Activated CD4-positive, alpha-beta T cell treated with anti-CD3 and anti-CD28 coated beads, Interleukin-2, amount 50 U/mL, for 1 hour (primary cell): ENCODE measurements around the gene R3HDM2.

Source experiments
- DNase-seq: peaks from one replicate; pipeline ENCODE4 v3.0.0-alpha.2; 2020

R3HDM2 gene

DNA sequence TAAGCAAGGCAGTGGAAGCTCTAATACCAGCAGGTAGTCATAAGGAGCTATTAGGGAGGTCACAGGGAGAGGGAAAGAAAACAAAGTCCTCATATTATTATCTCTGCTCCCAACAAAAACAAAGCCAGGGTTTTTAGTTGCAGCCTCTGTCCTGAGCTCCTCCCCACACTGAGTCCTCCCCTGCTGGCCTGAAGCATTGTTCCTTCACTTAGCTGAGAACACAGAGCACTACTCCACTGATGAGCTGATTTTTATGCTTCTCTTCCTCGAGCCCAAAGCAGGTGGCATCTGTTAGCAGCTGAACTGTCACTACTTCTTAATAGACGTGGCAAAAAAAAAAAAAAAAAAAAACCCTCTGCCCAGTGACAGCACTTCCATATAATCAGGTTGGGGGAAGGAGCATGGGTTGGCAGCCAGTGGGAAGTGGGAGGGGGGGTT is 169.4 kb downstream of the R3HDM2 start:
- DNase-seq = no peak

DNA sequence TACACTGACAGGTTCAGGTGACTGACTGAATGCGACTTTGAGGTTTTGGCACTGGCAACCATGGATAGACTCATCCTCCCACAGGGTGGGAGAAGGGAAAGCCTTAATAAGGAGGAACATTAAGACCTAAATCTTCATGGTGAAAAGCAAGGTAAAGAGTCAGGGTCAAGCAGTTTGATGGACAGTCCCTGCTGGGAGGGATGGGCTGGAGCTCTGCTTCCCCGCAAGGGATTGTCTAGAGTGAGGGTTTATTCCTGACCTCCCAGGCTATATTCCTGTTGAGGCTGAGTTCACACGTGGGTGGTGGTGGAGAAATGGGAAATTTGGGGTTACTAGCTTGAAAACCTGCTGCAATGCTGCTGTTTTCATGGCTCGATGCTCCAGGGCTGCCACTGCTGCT is 170.5 kb downstream of the R3HDM2 start:
- DNase-seq = no peak

DNA sequence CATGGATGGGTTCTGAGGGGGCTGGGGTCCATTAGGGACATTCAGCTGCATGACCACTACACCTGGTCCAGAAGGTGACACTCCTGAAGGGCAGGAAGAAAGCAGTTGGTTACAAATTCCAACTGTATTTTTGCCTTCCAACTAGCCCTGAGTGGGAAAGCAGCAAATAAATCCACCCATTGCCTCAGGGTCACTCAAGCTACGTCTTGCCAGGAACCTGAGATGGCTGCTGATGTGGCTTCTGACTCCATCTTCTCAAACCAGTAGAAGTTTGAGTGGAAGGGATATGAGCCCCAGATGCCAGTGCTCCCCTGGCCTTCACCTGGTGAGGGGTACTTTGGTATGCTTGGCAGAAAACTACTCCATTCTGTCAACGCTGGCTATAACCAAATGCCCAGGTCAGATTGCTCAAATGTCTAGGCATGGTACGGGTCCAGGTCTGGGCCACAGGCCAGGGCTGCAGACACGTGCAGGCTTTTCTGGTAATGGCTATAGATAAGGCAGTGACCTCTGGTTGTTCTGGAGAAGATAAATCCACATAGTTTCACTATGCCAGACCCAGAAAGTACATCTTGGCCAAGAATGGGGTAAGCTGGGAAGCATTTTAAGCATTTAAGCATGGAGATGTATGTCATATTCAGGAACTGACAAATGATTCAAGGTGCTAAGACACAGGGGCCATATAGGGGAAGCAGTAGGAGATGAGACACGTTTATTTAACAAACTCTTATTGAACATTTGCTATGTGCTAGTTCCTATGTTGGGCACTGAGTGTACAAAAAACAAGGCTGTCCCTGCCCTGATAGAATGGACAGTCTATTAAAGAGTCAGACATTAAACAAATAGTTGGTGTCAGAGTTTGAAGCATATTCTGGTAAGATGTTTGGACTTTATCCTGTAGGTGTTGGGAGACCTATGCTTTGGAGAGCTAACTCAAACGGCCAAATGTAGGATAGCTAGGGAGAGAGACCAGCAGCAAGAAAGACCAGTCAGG is 171.6 kb downstream of the R3HDM2 start:
- DNase-seq = no peak

DNA sequence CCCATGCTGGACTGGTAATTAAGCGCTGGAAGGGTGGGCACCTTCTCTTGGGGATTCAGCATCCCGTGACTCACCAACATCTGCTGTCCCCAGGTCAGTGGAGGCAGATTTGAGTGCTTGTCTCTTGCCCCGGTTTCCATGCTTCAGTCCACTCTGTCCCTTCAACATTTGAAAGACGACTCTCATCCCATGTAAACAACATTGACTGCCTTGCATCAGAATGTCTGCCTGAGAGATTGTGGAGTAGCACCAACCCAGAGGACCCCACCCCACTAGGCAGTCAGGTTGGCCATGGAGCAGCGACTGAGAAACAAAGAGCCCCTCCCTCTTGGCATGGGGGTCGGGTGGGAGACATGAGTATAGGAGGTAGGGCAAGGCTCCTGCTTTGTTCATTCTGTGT is 174.9 kb downstream of the R3HDM2 start:
- DNase-seq = no peak

DNA sequence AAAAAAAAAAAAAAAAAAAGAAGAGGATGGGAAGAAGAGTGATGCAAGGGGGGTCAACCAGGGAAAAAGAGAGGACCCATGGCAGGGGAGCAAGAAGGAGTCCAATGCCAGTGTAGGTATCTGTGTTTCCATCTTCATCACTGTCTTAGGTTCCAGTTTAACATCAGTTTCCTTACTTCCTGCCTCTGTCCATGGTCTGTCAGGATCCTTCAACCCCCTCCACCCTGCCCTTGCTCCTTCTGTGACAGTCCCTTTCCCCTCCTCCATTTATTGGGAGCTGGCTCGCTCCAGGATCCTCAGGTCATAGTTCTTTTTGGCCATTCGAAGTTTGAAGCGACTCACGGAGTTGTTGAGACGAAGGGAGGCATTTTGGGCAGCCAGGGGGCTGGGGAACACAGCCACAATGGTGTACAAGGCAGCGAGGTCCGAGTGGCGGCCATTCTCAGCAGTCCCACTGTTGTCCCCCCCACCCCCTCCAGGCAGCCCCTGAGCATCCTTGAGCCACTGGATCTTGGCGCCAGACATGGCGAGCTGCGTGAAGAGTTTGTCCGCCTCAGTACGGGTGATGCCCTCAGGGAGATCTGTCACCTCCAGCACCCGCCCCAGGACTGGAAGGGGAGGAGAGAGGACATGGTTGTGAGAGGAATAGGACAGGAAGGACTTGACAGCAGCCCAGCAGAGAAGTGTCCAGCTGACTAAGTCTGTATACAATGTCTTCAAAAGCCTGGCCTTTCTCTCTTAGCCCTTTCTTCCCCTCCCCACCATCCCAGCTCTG is 176.2 kb downstream of the R3HDM2 start:
- DNase-seq = no peak

DNA sequence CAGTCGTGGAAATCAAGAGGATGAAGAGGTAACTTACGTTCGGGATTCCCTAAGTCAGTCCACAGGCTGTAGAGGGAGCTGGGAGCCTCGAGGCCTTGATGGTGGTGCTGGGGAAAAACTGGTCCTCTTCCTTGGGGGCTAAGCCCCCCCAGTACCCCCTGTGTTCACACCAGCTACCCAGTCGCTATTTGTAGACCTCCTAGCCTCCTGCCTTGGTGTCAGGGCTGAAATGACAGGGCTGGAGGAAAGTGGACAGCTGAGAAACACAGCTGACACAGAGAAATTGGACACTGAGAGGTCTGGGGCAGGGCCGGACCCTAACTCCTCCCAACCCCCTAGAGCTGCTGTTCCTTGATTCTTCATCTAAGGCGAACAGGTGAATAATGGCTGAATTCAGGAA is 179.9 kb downstream of the R3HDM2 start, which contains the start of gene STAC3:
STAC3 (minus strand) TSS at position 232 of the 400 bp plus-strand sequence. CDS start 1,551 bp downstream, outside the sequence.
- DNase-seq = no peak

DNA sequence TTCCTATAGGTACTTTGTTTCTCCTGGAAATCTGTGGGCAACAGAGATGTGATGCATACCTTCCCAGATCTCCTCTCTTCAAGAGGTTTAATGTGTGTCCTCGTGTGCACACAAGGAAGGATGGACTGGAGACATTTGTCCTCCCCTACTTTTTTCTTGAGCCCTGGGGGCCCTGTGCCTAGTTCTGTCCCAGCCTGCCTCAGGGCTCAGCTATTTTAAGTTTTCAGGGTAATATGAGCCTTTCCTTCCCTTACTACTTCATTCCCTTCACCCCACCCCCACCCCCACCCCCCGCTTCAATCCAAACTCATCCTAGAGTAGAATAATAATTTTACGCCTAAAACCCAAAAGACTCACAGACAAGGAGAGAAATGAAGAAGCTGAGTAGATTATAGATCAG is 180.3 kb downstream of the R3HDM2 start:
- DNase-seq = no peak

DNA sequence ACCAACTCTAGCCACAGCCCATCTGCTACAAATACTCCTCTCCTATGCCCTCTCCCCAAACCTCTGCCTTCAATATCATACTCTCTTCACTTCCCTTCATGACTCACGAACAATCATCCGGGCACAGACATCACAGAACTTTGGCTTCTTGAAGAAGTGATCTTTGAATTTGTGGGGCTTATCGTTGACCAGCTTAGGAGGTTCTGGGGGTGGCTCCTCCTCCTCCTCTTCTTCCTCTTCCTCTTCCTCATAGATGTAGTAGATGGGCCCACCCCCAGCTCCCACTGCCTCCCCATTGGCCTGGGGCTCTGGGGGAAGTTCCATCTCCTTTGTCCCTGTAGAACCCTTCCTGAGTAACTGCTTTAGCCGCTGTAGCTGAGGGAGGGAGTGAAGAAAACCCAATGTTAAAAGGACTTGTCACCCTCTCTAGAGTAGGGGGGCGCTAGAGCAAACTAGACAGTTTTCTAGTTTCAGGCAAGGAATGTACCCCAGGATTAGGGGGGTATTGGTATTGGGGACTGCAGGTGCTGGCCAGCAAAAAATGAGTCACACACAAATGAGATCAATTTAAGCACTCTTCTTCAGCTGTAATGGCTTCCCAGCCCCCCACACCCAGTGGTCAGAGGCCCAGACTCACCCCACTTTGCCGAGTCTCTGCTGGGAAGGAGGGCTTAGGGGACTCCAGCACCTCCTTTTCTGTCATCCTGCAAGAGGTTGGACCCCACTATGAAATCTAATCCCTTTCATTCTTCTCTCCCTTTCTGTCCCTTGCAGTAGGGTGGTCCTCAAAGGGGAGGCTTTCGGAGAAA is 181.7 kb downstream of the R3HDM2 start:
- DNase-seq = no peak

DNA sequence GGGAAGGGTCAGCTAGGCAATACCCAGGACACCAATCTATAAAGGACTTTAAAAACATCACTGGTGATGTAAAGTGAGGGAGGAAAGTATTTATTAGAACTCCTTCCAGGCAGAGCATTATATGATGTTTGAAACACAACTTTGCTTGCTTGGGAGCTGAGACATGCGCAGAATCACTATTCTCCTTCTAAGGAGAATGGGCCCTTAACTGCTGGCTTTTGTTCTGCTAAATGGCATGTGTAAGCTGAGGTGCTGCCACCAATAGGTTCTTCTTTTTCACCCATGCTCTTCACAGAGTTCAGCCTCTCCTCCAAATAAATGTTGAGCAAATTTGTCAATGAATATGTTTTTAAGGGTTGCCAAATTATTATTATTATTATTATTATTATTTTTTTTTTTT is 183.8 kb downstream of the R3HDM2 start:
- no peak for DNase-seq

DNA sequence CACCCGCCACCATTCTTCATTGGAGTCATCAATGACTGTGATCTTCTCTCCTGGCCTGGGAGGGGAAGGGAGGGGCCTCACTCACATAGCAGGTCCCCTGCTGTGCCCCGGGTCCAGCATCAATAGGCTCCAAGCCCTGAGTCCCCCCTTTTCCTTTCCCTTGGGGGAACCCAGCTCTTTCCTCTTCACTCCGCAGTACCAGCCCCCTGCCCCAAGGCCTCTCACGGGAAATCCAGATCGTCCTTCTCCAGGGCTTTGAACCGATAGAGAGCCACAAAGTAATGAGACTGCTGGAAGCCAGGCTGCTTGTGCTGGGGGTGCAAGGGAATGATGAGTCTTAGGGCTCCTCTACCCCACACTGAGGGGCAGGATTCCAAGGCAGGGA is 186.5 kb downstream of the R3HDM2 start:
- no peak for DNase-seq

DNA sequence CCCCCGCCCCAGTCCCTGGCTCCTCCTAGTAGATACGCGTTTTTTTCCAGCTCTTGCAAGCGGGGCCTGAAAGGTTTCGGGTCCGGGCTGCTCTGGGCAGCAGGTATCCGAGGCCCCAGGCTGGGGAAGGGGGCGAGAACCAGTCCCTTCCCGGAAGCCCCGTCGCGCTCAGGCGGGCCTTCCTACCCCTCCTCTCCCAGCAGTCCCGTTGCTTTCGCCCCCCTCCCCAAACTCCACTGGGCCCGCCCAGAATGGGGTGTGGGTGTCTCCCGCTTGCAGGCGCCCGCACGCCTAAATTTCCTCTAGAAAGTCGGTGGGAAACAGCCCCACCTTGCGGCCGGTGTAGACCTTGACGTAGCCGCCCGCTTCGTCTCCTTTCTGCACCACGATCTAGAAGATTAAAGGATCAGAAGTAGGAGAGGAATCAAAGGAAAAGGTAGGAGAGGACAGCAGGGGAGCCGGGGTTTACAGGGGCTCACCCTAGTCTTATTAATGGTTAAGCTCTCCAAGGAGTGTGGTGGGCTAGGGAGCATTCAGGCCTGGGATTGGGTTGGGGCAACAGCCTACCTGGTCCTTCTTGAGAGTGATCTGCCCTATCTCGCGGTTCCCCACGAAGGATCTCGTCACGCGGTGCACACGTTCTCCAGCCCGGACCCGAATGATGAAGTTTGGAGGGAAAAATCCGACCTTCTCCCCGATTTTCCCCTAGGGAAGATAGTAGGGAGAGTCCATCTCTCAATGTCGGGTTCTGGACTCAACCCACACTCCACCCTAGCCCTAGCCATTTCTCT is 187.1 kb downstream of the R3HDM2 start:
- DNase-seq = peak; percentile 84

DNA sequence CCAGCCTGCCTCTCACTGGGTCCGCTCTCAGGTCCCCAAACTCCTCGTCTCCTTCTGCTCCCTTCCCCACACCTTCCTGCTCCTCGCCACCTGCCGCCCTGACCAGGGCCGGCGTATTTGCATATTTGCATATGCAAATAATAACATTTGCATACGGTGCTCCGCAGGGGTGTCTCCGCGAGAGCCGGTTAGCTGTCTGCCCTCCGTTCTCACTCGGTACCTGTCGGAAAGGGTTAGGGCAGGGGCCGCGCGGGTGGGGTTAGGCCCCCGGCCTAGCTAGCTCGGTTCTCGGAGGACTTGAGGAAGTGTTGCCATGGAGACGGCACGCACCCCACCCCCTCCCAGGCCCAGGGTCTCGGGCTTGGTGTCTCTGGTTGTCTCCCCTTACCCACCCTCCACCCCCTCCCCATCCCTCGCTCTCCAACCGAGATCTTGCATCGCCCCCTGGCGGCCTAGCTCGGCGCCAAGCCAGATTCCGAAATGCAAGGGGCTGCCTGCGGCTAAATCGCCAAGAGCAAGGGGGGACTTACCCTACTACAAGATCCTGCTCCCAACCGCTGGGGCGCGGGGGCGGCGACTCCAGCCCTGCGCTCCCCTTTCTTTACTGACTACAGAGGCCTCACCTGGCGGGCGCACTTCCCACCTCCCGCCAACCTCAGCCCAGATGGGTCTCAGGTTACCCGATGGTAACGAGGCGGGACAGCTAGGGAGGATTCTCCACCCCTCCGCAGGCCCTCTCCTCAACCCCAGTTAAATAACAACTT is 188.0 kb downstream of the R3HDM2 start:
- peak; percentile 68 for DNase-seq

DNA sequence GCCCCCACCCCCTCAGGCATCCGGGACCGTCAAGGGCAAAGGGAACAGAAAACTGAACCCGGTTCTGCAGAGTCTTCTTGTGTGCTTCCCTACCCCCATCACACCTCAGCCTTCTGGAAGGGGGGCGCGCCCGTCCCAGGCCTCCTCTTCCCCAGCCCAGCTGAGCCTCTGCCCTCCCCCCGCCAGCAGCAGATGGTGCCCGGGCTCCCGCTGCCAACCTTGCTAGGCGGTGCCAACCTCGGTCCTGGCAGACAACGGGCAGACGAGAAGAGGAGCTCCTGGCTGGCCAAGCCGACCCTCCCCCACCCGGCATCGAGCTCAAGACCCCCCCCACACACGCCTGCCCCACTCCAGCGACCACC is 188.5 kb downstream of the R3HDM2 start:
- DNase-seq = no peak

DNA sequence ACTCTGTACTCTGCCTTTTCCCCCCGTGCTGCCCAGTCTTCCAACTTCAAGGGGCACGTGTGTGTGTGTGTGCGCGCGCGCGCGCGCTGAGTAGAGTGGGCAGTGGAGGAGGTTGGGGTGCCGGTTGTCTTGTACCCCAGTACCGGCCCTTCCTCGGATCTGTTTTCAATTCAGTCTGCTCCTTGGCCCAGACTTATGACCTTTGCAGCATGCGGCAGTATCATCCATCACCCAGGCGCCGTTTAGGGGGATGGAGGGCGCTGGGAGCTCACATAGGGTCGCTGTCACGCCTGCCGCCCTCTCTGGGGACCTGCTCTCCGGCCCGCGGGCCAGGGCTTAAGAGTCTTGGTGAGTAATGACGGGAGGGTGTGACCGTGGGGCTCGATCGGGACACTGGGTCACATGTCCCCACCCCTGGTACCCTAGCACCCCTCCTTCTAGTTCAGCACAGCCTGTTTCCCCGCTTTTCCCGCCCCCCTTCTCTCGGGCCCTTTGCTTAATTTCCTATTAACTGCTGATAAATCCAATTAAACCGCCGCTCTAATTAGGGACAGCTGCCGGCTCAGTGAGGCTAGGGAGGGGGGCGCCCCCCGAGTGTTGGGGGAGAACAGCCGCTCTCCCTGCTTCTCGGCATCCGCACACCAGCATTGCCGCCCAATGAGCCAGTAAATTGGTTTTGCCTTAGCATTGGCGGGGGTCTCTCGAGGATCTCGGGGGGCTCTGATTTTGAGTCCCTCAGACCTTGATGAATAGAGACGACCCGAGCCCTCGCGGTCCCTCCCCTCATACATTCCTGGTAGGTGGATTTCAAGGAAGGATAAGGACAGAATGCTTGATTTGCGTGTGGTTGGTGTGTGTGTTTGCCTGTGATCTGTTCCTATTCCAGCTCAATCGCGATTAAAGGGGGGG is 189.2 kb downstream of the R3HDM2 start:
- no peak for DNase-seq

DNA sequence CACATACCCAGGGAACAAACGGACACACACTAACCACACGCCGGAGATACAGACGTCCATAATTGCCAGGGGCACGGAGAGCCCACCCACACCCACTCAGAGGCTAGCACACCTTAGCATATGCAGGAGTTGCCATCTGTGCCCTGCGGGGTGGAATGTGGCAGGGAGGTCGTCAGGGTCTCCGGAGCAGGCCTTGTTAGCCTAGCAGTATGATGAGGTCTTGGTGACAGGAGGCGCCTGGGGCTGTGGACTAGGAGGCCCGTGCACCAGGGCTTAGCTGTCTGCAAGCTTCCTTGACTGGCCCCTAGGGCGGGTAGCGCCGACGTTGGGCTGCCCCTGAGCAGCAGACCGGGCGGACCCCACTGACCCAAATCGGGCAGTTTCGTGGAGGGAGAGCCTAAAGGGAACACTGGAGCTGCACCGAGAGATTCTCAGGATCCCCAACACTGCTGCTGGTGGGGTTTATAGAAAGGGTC is 189.9 kb downstream of the R3HDM2 start:
- DNase-seq = no peak

DNA sequence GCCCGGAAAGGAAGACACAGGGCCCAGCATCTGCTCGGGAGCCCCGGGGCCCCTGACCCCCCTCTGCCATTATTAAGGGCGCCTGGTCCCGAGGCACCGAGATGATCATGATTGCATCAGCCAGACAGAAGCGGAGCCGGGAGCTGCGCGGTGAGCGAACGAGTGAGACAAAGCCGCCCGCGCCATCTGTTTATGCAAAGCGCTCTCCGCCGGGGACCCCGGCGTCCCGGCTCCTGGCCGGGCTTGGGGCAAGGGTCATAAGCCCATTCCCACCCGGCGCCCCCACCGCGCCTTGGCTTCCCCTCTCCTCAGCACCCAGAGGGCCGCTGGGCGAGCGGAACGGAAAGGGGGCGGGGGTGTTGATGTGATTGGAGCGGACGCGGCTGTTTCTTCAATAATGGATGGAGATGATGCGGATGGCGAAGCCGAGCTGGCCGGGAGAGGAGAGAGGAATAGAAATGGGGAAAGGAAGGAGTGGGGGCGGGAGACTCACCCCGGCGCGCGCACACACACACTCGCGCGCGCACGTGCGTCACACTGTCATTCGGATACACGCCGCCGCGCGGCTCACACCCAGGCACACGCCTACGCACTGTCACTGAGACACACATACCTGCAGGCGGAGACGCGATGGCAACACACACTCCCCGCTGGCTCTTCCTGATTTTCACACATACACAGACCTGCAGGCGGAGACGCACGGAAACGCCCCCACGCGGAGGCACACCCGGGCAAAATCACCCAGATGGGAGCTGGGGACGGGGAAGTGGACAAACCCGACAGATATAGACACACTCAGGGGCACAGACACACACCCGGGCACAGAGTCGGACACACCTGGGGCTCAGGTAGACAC is 190.5 kb downstream of the R3HDM2 start:
- DNase-seq = peak; percentile 76

DNA sequence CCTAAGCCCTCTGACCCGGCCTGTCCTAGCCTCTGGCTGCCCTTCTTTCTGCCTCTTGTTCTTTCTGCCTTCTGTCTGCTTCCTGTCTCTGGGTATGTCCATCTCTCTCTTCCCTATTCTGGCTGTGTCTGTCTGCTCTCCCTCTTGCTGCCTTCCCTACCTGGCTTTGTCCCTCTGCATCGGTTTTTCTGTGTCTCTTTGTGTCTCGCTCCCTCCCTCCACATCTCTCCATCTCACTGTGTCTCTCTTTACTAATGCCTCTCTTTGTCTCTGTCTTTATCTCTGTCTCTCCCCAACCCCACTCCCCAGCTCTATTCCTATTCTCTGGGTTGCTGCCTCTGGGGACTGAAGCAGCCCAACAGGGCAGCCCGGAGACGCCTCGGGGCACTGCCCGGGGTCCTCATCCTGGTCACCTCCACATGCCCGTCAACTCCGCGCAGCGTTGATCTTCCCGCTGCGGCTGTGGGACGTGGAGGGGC is 191.2 kb downstream of the R3HDM2 start:
- DNase-seq = no peak

DNA sequence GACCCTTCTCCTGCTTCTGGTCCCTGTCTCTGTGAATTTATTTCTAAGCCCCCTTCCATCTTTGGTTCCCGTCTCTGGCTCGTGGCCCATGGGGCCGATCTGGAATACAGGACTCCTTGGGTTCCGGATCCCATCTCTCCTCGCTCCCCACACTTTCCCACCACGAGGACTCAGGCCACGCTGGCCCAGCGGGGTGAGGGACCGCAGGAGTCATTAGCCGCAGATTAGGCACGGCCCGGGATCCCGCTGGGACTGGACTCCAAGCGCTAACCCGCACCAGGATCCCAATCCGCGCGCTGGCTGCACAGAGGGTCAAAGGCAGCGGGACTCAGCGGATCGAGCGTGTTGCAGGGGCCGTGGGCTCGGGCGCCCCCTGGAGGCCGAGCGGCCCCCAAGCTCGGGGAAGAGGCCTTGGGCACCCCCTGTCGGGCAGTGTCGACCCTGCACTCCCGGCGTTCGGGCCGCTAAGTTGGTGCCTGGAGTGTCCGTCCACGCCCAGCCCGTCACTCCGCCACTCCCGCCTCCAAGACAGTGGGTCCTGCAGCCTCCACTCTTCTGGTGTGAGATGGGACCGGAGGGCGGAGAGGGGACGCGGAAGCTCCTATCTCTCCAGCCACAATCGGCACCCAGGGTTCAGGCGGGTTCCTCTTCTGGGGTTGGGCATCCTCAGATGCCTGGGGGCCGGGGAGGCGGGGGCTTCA is 191.8 kb downstream of the R3HDM2 start:
- peak; percentile 86 for DNase-seq
